GM18519 (cell line): ENCODE results near the gene ACSL5.
A peak's percentile ranks its signal among the peaks of the same experiment; 100 is the strongest.
"Not testable (repeated sequence)": the region's sequence is repeated elsewhere in the genome, so short reads cannot be mapped to it uniquely, and the experiment has no call there.

ENCODE experiments used
- ATAC-seq: cut with Tn5 transposase; IDR thresholded peaks from one replicate; pipeline ENCODE4 v1.9.1; 2021; ENCODE audit warnings: mild to moderate bottlenecking, moderate library complexity; ENCODE audit not compliant: unreplicated experiment, low FRiP score

Gene ACSL5

GRCh38 chr10:112402917-112403316, 29.0 kb downstream of the ACSL5 start:
- ATAC-seq: no peak

GRCh38 chr10:112404617-112405016, 30.7 kb downstream of the ACSL5 start:
- no peak for ATAC-seq

GRCh38 chr10:112406806-112407205, 32.9 kb downstream of the ACSL5 start:
- ATAC-seq: not testable (repeated sequence)

DNA sequence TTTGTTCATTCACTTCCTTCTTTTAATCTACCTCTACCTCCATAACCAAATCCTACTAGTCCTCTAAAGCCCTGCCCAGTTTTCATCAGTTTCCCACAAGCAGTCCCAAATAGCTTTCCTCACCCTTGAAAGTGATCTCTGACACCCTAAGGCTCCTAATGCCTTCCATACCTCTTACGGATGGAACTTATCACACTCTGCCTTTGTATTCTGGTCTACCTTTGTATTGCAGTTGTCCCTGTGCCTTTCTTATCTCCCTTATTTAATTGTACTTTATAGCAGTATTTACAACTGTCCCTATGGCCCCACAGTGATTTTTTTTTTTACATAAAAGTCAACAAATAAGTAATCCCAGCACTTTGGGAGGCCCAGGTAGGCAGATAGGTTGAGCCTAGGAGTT, 33.8 kb downstream of the ACSL5 start:
- no peak for ATAC-seq

- ATAC-seq: no peak
Measured at GRCh38 chr10:112409299-112409698, 35.4 kb downstream of the ACSL5 start.

GRCh38 chr10:112409755-112410154, 35.8 kb downstream of the ACSL5 start:
- no peak for ATAC-seq

- no peak for ATAC-seq
Measured at GRCh38 chr10:112412696-112413095, 38.8 kb downstream of the ACSL5 start.

DNA sequence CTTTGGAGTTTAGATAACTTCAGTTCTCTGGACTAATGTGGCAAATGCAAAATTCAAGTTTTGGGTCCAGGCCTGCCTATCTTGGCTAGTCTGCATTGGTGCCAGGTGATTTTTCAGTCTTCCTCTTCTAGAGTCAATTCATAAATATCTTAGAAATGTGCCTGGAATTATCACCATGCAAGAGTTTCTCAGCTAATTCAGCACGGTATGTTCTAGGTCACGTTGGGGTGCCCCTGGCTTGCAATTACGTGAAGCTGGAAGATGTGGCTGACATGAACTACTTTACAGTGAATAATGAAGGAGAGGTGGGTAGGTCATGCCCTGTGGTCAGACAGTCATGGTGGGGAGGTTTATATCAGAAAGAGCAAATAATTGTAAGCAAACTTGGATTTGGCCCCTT, 47.8 kb downstream of the ACSL5 start:
- ATAC-seq: no peak

DNA sequence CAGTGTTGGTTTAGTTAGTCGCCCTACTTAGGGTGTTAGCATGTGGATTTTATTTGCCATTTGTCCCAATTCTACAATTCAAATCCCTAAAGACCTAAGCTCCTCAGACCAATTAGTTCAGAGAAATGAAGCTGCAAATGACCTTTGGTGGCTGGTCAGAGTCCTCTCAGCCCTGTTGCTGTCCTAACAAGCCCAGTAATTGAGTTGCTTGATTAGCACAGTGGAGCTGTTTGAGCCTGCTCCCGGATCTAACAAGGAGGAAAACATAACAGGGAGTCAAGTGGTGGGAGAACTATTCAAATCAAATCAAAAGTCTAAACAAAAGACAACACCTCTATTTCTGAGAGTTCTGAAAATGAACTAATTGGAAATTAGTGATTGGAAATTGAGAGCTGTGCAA, 50.7 kb downstream of the ACSL5 start:
- ATAC-seq: no peak

- ATAC-seq: no peak
Measured at GRCh38 chr10:112426111-112426510, 52.2 kb downstream of the ACSL5 start.

DNA sequence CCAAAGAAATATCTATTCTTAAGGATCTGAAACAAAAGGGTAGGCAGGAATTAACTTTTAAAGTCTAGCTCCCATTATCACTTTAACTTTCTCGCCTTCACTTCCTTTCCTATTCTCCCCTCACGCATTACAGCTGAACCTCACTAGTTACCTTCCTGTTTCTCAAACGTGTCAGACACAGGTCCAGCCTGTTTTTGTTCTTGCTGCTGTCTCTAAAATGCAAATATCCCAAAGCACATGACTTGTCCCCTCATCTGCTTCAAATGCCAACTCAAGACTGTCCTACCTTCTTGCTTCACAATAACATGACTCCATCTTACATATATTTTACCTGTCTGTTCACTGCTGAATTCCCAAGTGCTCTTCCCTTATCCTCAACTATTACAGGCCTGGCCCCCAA, 55.2 kb downstream of the ACSL5 start:
- ATAC-seq: no peak

DNA sequence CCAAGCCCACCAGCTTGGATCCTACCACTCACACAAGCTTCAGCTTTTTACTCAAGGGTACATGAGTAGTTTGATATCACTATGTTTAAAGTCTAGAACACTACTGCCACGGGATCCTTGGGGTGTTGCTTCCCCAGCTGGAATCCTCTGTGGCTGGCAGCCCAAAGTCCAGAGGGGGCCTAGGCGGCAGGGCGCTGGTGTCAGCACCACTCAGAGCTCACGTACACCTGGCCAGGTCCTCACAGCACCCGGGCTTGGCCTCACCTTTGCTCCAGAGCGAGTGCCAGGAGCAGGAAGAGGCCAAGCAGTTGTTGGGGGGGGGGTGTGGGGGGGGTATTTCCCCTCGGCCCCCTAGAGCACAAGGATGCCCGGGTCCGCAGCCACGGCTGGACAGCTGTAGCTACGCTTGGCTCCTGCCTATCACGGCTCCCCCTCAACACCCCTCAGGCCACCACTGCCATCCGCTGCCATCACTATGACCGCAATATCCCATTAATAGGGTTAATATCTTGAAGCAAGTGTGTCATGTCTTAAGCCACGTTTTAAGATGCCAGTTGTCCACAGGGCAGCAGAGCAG, 55.8 kb downstream of the ACSL5 start:
- ATAC-seq: no peak

GRCh38 chr10:112433136-112433535, 59.2 kb downstream of the ACSL5 start:
- no peak for ATAC-seq

DNA sequence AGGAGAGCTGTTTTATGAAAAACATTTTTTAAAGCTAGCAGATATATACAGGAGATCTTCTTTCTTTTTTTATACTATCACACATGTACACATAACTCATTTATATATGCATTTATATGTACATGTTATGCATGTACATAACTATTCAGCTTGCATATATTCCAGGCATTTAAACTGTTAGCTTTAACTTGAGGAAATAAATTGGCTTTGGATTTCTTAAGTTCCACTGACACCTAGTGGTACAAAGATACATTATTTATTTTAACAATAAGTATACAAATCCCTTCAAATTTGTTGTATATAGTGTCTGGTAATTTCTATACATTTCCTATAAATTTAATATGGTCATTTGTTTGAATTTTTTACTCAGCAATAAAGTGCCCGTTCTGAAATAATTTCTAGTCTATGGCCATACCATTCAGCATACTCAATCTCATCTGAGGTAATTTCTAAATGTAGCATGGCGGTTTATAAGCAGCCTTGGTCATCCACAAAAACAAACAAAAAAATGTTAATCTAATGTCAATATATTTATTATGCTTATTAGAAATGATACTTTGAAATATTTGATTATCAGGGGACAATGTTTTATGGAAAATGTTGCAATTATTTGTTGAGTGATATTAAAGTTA, 61.2 kb downstream of the ACSL5 start:
- ATAC-seq: no peak

GRCh38 chr10:112438356-112438755, 64.4 kb downstream of the ACSL5 start:
- ATAC-seq: no peak

GRCh38 chr10:112441520-112441919, 67.6 kb downstream of the ACSL5 start:
- no peak for ATAC-seq

DNA sequence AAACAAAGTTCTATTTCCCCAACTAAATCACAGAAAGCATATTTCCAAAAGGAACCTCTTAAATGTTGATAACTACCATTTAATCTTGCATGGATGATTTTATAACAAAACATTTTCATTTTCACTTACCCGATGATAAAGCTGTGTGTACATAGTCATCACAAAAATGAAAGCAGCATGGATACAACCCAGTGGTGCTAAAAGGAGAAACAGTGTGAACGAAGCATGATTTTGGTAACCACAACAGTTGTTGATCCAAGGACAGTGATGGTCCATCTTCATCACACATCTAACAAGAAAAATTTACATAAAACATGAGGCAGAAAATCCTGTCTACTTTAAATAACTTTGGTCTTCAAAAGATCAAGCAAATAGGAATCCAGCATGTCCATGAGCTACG, 68.1 kb downstream of the ACSL5 start:
- ATAC-seq: no peak

GRCh38 chr10:112446055-112446854, 72.3 kb downstream of the ACSL5 start:
- no peak for ATAC-seq

DNA sequence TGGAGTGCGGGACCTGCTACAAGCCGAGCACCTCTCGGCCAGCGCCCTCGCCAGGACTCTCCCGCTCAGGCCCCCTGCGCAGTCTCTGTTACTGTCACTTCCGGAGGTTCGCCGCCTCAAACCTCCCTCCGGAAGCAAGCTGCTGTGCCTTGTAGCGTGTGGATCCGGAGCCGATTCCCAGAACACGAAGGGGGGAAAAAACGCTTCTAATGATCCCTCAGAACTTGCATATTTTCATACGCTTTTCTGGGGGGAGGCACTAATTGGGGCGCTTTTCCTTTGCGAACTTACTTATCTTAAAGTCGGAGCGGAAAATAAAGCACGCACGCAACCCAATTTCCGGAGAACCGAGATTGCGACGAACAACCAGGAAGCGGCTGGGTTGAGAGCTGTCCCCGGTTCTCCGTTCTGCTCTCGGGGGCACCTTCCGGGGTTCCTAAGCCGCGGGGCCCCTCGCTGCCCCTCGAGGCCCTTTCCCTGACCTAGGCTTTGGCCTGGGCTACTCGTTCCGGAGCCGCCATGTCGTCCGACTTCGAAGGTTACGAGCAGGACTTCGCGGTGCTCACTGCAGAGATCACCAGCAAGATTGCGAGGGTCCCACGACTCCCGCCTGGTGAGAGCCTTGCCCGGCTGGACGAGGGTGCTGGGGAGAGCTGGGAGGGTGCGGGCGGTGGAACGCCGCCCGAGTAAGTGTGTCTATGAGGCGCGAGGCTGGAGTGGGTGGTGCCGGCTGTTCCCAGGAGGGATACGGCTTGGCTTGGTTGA, 73.1 kb downstream of the ACSL5 start, which contains the start of the genes VTI1A and ZDHHC6:
Gene VTI1A, plus strand, starts transcription at position 361 of the 765 bp plus-strand sequence. Its CDS starts 159 bp downstream, at position 520.
Gene ZDHHC6, minus strand, starts transcription at position 60 of the 765 bp plus-strand sequence. CDS start 1,478 bp downstream, outside the sequence.
- peak; percentile 85 for ATAC-seq

GRCh38 chr10:112447620-112447928, 73.7 kb downstream of the ACSL5 start:
- ATAC-seq: no peak

DNA sequence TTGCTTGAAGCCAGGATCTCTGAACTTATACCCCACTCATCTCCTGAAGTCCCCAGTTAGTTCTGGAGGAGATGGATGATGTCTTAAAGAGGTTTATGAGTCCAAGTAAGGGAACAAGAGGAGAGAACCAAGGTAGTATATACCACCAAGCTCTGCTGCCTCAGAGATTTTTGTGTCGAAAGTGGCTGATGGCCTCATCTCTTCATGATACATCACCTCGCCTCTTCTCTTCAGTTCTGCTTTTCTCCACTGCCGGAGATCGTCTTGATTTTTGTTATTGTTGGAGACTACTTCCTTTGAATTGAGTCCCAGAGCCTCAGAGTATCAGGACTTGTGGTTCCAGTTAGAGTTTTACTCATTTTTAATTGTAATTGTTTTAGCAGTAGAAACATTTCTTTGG, 75.0 kb downstream of the ACSL5 start:
- ATAC-seq: no peak
